ENCODE measurements around the gene ATG2B.

- no peak for TF ChIP-seq CTCF (IDR thresholded peaks at IDR 0.05; ENCODE audit: low read length)
- TF ChIP-seq EZH2 (IDR thresholded peaks at IDR 0.05; ENCODE audit: borderline replicate concordance, low read length) = no peak
Measured at GRCh38 chr14:96274543-96274942, 88.6 kb downstream of the ATG2B start.

Data from OCI-LY1 (cell line).